ENCODE data around the gene IFITM10.

Gene IFITM10

DNA sequence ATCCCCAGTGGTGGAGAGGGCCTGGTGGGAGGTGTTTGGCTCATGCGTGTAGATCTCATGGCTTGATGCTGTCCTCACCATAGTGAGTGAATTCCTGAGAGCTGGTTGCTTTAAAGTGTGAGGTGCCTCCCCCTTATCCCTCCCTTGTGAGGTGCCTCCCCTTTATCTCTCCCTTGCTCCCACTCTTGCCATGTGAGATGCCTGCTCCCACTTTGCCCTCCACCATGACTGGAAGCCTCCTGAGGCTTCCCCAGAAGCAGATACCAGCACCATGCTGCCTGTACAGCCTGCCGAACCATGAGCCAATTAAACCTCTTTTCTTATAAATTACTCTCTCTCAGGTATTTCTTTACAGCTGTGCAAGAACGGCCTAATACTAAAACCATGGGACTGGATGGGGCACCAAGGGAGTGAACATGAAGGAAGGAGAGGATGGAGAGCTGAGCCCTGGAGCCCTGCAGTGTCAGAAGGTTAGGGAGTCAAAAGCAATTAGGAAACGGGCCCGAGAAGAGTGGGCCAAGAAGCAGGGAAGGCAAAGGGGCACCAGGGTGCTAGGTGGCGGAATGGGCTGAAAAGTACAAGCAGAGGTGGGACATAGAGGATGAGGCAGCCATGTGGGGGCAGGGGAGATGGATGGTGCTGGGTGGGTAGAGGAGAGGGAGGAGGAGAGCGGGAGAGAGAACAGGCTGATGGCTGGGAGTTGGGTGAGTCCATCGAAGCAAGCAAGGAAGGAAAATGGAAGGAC lies 9.4 kb downstream of the IFITM10 start:
- no peak for DNase-seq (ENCODE audit: low read depth in 2 of 2)

- DNase-seq (ENCODE audit: low read depth in 2 of 2) = no peak
Measured at GRCh38 chr11:1739576-1739975, 10.8 kb downstream of the IFITM10 start.

DNA sequence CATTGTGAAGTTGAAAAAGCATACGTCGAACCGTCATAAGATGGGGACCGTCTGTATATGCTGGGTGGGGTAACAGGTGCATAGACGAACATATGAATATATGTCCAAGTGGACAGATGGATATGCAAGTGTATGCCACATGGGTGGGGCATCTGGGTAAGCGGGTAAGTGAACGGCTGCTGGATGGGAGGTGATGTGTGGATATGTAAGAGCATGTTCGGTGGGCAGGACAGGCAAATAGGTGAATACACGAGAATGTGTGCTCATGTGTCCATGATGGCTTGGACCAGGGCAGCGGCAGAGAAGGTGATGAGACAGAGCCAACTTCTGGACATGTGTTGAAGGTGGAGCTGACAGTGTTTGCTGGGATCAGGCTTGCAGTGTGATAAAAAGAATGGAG lies 12.0 kb downstream of the IFITM10 start:
- no peak for DNase-seq (ENCODE audit: low read depth in 2 of 2)

DNA sequence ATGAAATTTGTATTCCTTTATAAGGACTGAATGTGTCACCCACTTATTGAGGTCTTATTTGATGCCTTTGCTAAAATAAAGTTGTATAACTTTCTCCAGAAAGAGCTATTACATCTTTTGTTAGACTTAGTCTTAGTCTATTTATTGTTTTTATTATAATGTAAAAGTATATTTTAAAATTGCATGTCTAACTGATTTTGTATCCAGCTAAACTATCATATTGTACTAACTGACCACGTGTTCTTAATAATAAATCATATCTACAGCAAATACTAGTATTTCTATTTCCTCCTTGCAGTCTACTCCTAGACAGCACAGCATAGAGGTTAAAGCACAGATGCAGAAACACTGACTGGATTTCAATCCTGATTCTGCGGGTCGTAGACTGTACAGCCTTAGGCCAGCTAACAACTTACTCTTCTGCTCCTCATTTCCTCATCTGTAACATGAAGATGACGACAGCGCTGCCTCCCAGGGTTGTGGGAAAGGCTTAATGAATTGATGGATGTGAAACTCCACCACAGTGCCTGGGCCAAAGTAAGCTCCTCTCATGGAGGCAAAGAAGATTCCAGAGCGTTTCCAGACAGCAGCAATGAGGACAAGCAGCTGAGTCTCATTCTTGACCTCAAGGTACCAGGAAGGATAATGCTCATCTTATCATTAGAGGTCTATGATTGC lies 13.2 kb downstream of the IFITM10 start:
- DNase-seq (ENCODE audit: low read depth in 2 of 2) = no peak

- DNase-seq (ENCODE audit: low read depth in 2 of 2) = no peak
Measured at GRCh38 chr11:1736447-1736992, 13.9 kb downstream of the IFITM10 start.

- DNase-seq (ENCODE audit: low read depth in 2 of 2) = no peak
Measured at GRCh38 chr11:1735271-1735670, 15.1 kb downstream of the IFITM10 start.

GRCh38 chr11:1734641-1735081 lies 15.7 kb downstream of the IFITM10 start:
- no peak for DNase-seq (ENCODE audit: low read depth in 2 of 2)

GRCh38 chr11:1733716-1734640 lies 16.4 kb downstream of the IFITM10 start:
- DNase-seq (ENCODE audit: low read depth in 2 of 2) = no peak

- DNase-seq (ENCODE audit: low read depth in 2 of 2) = no peak
Measured at GRCh38 chr11:1733009-1733715, 17.2 kb downstream of the IFITM10 start.

DNA sequence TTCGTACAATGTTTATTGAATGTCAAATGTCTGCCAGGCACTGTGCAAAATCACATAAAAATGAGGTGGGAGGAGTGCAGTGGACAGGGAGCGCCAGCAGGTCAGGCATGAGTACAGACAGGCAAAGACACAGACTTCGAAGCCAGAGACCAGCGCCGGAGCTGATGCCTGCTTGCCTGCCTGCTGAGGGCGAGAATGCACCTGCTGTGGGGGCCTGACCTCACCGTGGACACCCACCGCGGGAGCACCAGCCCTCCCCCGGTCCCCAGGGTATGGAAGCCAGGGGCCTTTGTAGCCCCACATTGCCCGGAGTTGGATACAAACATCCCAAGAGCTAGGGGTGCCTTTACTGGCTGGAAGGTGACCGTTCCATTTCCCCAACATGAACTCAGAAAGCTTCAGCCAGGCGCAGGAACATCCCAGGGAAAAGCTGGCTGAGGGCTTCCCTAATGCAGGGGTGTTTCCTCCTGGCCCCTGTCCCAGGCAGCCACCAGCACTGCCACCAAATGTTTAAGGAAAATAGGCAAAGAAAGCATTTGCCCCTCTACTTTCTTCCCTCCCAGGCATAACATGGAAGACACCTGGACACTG lies 17.9 kb downstream of the IFITM10 start:
- DNase-seq (ENCODE audit: low read depth in 2 of 2) = no peak

- no peak for DNase-seq (ENCODE audit: low read depth in 2 of 2)
Measured at GRCh38 chr11:1731451-1732059, 18.8 kb downstream of the IFITM10 start.

GRCh38 chr11:1730059-1730629 lies 20.3 kb downstream of the IFITM10 start:
- DNase-seq (ENCODE audit: low read depth in 2 of 2) = no peak

GRCh38 chr11:1729692-1730011 lies 20.7 kb downstream of the IFITM10 start:
- DNase-seq (ENCODE audit: low read depth in 2 of 2) = no peak

DNA sequence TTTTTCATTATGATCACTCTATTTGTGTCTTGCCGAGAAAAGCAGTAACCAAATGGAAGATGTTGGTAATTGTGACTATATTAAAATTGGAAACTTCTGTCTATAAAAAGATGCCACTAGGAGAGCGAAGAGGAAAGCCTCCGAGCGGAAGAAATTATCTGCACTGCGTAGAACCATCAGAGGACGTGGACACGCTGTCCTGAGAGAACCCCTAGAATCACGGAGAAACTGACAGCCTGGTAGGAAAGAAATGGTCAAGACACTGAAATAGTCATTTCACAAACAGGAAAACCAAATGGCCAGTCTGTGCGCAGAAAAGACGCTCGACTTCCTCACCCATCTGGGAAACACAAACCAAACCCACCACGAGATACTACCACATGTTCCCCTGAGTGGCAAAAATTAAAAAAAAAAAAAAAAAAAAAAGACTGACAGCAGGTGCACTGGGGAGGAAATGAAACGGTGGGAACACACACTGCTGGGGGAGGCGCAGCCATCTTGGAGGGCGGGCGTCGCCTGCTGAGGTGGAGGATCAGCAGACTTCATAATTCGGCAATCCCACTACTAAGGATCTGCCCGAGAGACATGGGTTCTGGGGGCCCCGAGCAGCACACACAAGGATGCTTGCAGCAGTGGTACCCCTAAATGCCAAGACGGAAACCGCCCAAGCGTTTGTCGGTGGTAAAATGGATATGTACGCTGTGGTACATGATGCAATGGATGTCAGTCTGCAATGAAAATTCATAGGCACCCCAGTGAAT lies 21.3 kb downstream of the IFITM10 start:
- DNase-seq (ENCODE audit: low read depth in 2 of 2) = no peak

- no peak for DNase-seq (ENCODE audit: low read depth in 2 of 2)
Measured at GRCh38 chr11:1728301-1728700, 22.1 kb downstream of the IFITM10 start.

GRCh38 chr11:1727861-1728260 lies 22.5 kb downstream of the IFITM10 start:
- DNase-seq (ENCODE audit: low read depth in 2 of 2) = no peak

- DNase-seq (ENCODE audit: low read depth in 2 of 2) = no peak
Measured at GRCh38 chr11:1727096-1727690, 23.2 kb downstream of the IFITM10 start.

DNA sequence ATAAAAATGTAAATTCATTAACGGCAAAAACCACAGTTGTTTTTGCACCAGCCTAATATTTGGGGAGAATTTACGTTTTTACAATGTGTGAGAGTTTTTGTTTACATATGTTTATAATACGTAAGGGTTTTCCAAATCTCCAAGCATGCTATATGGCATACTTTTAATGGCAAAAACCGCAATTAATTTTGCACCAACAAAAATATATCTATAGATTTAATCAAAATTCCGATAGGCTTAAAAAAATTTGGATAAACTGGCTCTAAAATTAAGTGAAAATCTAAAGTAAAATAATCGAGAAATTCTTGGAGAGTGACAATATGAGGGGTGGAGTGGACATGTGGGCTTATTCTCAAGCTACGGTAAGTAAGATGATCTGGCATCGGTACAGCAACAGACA lies 30.6 kb downstream of the IFITM10 start:
- no peak for DNase-seq (ENCODE audit: low read depth in 2 of 2)

DNA sequence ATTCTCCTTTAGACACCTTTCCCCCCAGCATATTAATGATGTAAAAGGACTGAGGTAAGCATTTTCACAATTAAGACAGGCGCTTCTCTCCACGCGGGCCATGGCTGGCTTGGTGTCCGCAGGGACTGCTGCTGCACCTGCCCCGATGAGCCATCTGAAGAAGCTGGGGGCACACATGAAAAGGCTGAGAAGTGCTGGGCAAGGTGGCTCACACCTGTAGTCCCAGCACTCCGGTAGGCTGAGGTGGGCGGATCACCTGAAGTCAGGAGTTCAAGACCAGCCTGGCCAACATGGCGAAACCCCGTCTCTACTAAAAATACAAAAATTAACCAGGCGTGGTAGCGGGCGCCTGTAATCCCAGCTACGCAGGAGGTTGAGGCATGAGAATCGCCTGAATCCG lies 32.1 kb downstream of the IFITM10 start:
- no peak for DNase-seq (ENCODE audit: low read depth in 2 of 2)

All from fibroblast of skin of left biceps (primary cell).